ENCODE measurements around the gene MYH1. TPM values are rescaled to one million over a fixed set of nuclear protein-coding genes. Genes with fewer than 3 reads are reported as not detected.
"Not testable (repeated sequence)": the region's sequence is repeated elsewhere in the genome, so short reads cannot be mapped to it uniquely, and the experiment has no call there.

The MYH1 gene
- total RNA-seq, 6 experiments from 2014 or later, result 0.23 to 2.3 (median 0.31) TPM; not detected in 3

DNA sequence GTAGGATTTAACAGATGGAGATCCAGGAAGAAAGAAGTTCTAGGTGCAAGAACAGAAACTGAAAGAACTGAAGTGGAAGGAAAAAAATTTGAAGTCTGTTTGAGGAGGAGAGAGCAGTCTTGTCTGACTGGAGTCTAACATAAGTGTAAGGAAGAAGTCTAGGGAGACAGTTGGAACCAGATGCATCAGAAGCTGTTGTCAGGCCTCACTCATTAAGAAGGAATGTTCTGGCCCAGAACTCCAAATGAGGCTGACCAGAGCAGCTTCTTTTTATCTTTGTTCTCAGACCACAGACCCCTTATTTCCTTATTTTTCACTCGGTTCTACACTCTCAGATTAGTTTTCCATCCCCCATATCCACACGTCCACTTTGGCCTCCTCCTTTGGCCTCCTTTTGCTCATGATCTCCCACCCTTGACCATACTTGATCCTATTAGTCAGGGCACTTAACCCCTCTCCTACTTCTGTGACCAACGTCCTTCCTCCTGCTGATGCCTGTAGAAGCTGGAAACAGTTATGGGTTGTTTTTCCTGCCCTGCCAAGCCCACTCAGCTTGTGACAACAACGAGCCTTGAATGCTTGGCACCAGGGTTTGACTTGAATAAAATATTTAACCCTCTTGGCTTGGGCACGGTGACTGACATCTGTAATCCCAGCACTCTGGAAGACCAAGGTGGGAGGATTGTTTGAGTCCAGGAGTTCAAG is 38.1 kb upstream of the MYH1 start:
- H3K4me1 ChIP-seq, result no peaks in the 10 kb centered on the region
- H3K4me3 ChIP-seq, result no peak overlapping the region
- H3K27ac ChIP-seq, result no peak overlapping the region
- intact Hi-C loops (cut with DNase I), result no loop called here
- ATAC-seq (no peak), DNase-seq (no peak)
- WGBS (ENCODE audit: insufficient coverage, low coverage, low lambda C conversion rate, missing lambda C conversion rate), result 24% methylated on average over 5 of the region's 5 CpGs
- H3K27me3 ChIP-seq, result no peaks in the 10 kb centered on the region
- no peaks in the 10 kb centered on the region for H3K36me3 ChIP-seq
- no peaks in the 10 kb centered on the region for H3K9me3 ChIP-seq
- no peak for TF ChIP-seq CTCF (IDR thresholded peaks at IDR 0.05)
- TF ChIP-seq POLR2A (IDR thresholded peaks at IDR 0.05), result no peak

DNA sequence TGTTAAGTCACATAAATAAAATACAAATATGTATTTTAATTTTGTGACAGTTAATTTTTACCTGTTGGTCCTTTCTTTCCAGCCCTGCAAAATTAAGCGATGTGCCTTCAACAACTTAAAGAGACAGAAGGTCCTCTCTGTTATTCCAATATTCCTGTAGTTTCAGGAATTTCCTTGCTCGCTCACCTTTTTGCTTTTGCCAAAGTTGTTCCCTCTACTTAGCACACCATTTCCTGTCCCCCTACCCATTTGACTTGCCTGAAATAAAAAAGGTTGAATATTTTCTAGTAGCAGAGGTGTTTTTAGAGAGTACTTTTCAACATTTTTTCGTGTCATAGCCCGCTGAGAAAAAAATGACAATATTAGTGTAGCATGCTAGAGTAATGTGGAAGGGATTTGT is 31.7 kb upstream of the MYH1 start:
- 49% methylated on average over 4 of the region's 4 CpGs for whole genome bisulfite sequencing (ENCODE audit: insufficient coverage, low coverage, low lambda C conversion rate, missing lambda C conversion rate)
- intact Hi-C loops (cut with DNase I), result no loop called here
- Histone ChIP-seq H3K9me3 (no peaks in the 10 kb centered on the region), H3K4me1 (no peaks in the 10 kb centered on the region), H3K36me3 (no peaks in the 10 kb centered on the region), H3K27me3 (no peaks in the 10 kb centered on the region), H3K4me3 (no peak overlapping the region), H3K27ac (no peak overlapping the region)
- TF ChIP-seq CTCF (IDR thresholded peaks at IDR 0.05) (no peak), POLR2A (IDR thresholded peaks at IDR 0.05) (no peak)
- ATAC-seq (no peak), DNase-seq (no peak)

GRCh38 chr17:10549096-10549842 is 30.9 kb upstream of the MYH1 start, which contains the start of gene MYH2:
Gene MYH2, minus strand, starts transcription at chr17:10549658. Its CDS starts 1,738 bp downstream, at chr17:10547920.
- WGBS (ENCODE audit: insufficient coverage, low coverage, low lambda C conversion rate, missing lambda C conversion rate), result 51% methylated on average over 8 of the region's 9 CpGs
- no peaks in the 10 kb centered on the region for H3K27me3 ChIP-seq
- TF ChIP-seq POLR2A (IDR thresholded peaks at IDR 0.05), result no peak
- TF ChIP-seq CTCF (IDR thresholded peaks at IDR 0.05), result no peak
- DNase-seq, result no peak
- H3K4me3 ChIP-seq, result no peak within 1 kb of the TSS
- intact Hi-C loops (cut with DNase I), result no loop called here
- no peaks in the 10 kb centered on the region for H3K36me3 ChIP-seq
- no peak for ATAC-seq
- no peaks in the 10 kb centered on the region for H3K9me3 ChIP-seq
- H3K27ac ChIP-seq, result no peak within 1 kb of the TSS
- H3K4me1 ChIP-seq, result no peaks in the 10 kb centered on the region

DNA sequence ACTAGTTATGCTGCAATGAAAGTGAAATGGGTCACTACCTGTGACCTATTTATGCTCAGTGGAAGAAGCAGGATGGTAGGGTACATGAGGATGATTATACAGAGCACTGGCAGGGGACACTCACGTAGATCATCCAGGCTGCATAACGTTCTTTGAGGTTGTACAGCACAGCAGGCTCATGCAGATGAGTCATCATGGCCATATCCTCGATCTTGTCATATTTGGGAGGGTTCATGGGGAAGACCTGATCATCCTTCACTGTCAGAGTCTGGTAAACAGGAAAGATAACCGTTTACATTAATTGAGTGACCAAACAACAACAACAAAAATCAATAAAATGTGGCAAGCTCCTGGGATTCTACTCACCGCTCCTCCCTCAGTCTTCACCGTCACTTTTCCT is 29.0 kb upstream of the MYH1 start:
- H3K27me3 ChIP-seq, result no peaks in the 10 kb centered on the region
- WGBS (ENCODE audit: insufficient coverage, low coverage, low lambda C conversion rate, missing lambda C conversion rate), result 63% methylated on average over 4 of the region's 6 CpGs
- intact Hi-C loops (cut with DNase I), result no loop called here
- H3K4me3 ChIP-seq, result no peak overlapping the region
- ATAC-seq (no peak), DNase-seq (no peak)
- no peaks in the 10 kb centered on the region for H3K36me3 ChIP-seq
- H3K9me3 ChIP-seq, result no peaks in the 10 kb centered on the region
- no peak for TF ChIP-seq CTCF (IDR thresholded peaks at IDR 0.05)
- TF ChIP-seq POLR2A (IDR thresholded peaks at IDR 0.05), result no peak
- H3K4me1 ChIP-seq, result no peaks in the 10 kb centered on the region
- H3K27ac ChIP-seq, result no peak overlapping the region

DNA sequence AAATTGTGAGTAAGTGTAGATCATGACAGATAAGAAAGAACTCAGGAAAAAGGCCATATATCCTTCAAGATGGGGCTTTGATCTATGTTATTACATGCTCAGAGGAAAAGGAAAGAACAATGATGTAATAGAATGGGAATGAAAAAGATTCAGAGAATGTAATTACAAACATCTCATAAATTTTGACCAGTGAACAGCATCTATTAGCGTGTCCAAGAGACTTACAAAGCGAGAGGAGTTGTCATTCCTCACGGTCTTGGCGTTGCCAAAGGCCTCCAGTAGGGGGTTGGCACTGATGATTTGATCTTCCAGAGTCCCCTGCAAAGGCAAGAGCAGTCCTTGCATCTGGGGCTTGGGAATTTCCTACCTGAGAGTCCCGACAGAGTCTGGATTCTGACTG is 25.1 kb upstream of the MYH1 start:
- intact Hi-C loops (cut with DNase I); DNase-seq; H3K4me3 ChIP-seq; H3K27ac ChIP-seq; H3K27me3 ChIP-seq; H3K9me3 ChIP-seq; H3K4me1 ChIP-seq; ATAC-seq; H3K36me3 ChIP-seq: not testable (repeated sequence)
- WGBS (ENCODE audit: insufficient coverage, low coverage, low lambda C conversion rate, missing lambda C conversion rate), result 68% methylated on average over 3 of the region's 5 CpGs

- H3K4me3 ChIP-seq, result not testable (repeated sequence)
These were observed 22.8 kb upstream of the MYH1 start for GRCh38 chr17:10541179-10541578.

More at GRCh38 chr17:10541179-10541578, 22.8 kb upstream of the MYH1 start:
- H3K27me3 ChIP-seq; H3K9me3 ChIP-seq; DNase-seq; intact Hi-C loops (cut with DNase I); ATAC-seq; H3K27ac ChIP-seq; H3K4me1 ChIP-seq; H3K36me3 ChIP-seq: not testable (repeated sequence)
- WGBS (ENCODE audit: insufficient coverage, low coverage, low lambda C conversion rate, missing lambda C conversion rate), result 76% methylated on average over 6 of the region's 6 CpGs

Measured in right lobe of liver (tissue), 6 donors.